GDM1 (cell line): ENCODE measurements around the gene TUBD1.
"Not testable (repeated sequence)": the region's sequence is repeated elsewhere in the genome, so short reads cannot be mapped to it uniquely, and the experiment has no call there.

Experiments used
- DNase-seq: peaks from one replicate; lab custom pipeline; 2025; lab: John Stamatoyannopoulos, UW

TUBD1 gene, protein sequence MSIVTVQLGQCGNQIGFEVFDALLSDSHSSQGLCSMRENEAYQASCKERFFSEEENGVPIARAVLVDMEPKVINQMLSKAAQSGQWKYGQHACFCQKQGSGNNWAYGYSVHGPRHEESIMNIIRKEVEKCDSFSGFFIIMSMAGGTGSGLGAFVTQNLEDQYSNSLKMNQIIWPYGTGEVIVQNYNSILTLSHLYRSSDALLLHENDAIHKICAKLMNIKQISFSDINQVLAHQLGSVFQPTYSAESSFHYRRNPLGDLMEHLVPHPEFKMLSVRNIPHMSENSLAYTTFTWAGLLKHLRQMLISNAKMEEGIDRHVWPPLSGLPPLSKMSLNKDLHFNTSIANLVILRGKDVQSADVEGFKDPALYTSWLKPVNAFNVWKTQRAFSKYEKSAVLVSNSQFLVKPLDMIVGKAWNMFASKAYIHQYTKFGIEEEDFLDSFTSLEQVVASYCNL

DNA sequence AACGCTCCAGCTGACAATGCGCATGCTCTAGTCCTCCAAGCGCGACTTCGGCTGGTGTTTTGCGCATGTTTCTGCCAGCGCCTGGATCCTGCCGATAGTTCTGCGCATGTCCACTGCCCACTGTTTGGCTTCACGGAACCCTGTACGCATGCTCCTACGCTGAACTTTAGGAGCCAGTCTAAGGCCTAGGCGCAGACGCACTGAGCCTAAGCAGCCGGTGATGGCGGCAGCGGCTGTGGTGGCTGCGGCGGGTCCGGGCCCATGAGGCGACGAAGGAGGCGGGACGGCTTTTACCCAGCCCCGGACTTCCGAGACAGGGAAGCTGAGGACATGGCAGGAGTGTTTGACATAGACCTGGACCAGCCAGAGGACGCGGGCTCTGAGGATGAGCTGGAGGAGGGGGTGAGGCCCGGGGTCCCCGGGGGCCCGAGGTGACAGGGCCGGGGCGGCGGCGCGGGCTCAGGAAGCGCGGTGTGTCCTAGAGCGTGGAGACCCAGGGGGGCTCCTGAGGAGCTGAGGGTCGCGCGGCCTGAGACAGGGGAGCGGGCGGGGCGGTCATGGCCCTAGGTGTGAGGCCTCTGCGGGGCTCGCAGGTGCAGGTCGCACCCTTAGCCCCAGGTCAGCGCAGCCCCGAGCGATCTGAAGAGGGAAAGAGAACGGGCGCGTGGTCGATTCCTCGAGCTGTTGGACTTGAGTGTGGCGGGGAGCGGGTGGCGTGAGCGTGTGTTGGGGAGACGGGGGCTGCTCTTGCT lies at the start of gene TUBD1, which contains the start of gene RPS6KB1:
TSS of gene TUBD1 (minus strand) at position 20 of the 752 bp plus-strand sequence. CDS start 1,941 bp downstream, outside the sequence.
TSS of gene RPS6KB1 (plus strand) at position 198 of the 752 bp plus-strand sequence. CDS start at position 262, 64 bp downstream.
- DNase-seq, result peak; percentile 98

DNA sequence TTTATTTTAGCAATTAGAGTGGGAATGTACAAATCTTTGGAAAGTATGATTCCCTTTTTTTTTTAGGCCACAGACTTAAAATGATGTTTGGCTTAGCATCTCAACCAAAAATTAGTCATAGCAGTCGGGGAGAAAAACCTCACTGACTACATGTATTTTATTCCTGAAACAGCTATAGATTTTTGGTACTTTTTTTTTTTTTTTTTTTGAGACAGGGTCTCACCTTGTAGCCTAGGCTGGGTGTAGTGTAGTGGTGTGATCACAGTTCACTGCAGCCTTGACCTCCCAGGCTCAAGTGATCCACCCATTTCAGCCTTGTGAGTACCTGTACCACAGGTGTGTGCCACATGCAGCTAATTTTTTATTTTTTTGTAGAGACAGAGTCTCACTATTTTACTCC lies 48.4 kb upstream of the TUBD1 start:
- no peak for DNase-seq

DNA sequence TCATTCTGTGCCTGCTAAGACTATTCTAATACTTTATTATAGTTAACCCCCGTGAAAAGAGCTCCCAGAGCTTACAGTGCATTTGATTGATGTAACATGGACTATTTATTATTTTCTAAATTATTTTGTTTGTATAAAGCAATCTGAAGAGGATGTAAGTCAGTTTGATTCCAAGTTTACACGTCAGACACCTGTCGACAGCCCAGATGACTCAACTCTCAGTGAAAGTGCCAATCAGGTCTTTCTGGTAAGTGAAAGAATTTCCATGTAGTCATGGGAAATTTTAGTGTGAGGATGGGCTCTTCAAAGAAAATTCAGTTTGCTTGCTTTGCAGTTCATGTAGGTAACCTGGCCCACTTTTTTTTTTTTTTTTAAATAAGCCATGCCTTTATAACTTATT lies 48.0 kb upstream of the TUBD1 start:
- DNase-seq, result not testable (repeated sequence)

DNA sequence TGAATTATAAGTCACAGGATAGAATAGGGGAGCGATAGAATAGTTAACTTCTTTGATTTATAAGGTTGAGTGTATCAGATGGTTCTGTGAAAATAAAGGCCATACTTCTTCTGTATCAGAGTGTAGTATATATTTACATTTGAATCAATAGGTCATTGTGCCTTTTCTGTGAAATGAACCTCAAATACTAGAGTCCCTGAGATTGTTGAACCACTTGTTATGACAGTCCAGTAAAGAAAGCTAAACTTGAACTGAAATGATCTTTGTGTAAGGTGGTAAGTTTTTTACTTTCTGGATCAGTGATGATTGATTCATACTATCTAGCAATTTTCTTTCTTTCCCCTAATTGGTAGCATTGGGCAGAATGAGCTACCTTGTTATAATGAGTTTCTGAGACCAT lies 40.6 kb upstream of the TUBD1 start:
- DNase-seq, result not testable (repeated sequence)

DNA sequence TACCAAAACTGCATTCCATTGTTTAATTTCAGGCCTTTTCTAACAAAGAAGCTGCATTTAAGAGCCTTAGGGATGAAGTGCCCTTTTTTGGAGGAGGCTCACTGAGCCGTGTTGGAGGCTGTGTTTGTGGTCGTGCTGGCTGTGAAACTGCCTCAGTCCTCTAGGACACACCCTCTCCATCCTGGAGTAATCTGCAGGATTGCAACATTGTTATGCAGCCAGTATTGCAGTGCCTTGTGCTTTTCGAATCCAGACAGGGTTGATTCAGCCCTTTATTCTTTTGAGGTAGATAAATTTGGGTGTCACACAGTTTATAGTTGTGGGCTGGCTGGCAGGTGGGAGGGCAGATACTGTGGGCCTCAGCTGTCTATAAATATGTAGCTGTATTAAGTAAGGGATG lies 38.0 kb upstream of the TUBD1 start:
- DNase-seq, result not testable (repeated sequence)

DNA sequence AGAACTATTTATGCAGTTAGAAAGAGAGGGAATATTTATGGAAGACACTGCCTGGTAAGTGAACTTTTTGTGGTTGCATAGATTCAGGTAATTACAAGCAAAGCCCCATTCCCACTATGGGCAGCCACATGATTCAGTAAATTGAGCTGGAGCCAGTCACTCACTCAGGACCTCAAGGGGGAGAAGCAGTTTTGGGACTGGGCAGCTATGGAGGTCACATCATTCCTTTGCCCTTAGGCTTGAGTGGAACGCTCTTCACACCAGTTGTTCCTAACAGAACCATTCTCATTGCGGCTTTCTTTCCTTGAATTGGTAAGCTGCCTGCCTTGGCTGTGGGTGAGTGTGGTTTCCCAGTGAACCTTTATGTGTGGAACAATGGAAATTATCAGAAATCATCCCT lies 37.4 kb upstream of the TUBD1 start:
- not testable (repeated sequence) for DNase-seq

DNA sequence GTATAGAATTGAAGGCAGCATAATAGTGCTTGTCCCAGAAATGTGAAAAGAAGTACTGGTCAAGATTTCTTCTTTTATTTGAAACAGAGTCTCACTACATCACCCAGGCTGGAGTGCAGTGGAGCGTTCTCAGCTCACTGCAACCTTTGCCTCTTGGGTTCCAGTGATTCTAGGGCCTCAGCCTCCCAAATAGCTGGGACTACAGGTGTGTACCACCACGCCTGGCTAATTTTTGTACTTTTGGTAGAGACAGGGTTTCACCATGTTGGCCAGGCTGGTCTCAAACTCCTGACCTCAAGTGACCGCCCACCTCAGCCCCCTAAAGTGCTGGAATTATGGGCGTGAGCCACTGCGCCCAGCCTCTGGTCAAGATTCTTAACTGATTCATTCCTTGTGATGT lies 27.9 kb upstream of the TUBD1 start:
- DNase-seq, result not testable (repeated sequence)

DNA sequence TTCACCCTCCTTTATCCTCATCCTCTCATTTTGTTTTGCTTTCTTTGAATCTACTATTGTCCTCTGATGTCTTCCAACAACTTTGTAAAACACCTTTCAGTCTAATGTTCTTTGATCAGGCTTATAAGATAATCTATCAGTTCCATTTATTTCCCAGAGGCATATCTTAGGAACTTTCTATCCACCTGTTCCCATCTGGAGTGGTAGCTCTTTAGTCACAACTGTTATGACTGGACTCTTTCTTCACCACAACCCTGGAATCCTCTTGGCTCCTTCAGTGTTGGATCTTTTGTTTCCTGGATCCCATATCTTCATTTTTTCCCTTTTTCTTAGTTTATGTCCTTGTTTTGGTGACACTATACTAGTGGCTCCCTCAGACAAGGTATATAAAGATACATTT lies 23.7 kb upstream of the TUBD1 start:
- no peak for DNase-seq

DNA sequence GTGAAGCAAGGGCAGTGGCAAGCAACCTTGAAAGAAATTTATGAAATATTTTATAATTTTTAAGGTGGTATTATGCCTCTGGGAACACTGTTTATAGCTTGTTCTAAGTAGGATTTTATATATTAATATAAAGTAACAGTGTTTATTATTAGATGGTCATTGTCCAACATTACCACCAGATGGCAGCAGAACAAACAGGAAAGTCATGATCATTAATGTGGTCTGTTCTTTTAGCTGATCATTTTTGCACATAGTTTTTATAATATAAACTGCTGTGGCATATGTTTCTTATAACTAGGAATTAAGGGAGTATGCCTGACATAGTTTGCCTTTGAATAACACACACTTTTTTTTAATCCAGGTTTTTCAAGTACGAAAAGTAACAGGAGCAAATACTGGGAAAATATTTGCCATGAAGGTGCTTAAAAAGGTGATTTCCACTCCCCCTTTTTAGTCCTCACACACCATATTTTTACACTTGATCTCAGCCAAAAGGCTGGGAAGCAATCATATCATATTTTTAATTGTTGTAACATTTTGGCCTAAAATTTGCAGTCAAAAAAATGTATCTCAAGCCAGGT lies 21.6 kb upstream of the TUBD1 start:
- DNase-seq, result no peak

DNA sequence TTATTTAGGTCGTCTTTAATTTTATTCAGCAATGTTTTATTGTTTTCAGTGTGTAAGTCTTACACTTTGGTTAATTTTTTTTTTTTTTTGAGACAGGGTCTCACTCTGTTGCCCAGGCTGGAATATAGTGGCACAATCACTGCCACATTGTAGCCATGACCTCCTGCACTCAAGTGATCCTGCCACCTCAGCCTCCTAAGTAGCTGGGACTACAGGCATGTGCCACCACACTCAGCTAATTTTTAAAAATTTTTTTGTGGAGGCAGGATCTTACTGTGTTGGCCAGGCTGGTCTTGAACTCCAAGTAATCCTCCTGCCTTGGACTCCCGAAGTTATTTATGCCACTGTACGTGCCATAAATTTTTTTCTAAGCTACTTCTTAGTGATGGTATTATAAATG lies 14.7 kb upstream of the TUBD1 start:
- no peak for DNase-seq

DNA sequence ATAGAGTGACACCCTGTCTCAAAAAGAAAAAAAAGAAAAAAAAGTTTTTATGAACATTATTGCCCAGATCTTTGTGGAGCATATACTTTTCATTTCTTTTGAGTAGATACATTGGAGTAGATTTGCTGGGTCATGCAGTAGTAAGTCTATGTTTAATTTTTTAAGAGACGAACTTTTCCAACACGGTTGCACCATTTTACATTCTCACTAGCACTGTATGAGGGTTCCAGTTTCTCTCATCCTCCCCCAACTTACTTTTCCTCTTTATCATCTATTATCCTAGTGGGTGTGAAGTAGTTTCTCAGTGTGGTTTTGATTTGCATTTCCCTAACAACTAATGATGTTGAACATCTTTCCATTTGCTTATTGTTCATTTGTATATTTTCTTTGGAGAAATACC lies 10.7 kb upstream of the TUBD1 start:
- DNase-seq, result no peak

DNA sequence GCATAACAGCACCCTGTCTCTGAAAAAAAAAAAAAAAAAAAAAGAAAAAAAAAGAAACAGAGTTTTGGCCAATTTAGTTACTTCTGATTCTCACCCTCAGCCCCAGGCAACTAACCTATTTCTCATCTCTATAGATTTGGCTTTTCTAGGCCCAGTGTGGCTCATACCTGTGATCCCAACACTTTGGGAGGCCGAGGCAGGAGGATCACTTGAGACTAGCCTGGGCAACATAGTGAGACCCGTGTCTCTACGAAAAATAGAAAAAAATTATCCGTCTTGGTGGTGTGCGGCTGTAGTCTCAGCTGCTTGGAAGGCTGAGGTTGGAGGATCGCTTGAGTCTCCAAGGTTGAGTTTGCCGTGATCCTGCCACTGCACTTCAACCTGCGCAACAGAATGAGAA lies 8.9 kb upstream of the TUBD1 start:
- no peak for DNase-seq

DNA sequence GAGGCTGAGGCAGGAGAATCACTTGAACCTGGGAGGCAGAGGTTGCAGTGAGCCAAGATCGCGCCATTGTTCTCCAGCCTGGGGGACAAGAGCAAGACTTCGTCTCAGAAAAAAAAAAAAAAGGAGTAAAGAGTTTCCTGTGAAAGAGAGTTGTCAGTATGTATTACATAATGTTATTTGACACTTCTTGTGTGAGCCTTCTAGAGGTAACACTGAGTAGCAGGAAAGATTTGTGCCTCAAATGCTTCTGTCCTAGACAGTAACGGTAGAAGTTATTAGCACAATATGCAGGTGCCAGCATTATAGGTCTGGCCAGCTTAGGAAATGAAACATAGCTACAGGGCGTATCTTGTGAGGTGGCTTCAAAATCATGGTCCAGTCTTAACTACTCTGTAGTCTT lies 6.4 kb upstream of the TUBD1 start:
- DNase-seq, result no peak

DNA sequence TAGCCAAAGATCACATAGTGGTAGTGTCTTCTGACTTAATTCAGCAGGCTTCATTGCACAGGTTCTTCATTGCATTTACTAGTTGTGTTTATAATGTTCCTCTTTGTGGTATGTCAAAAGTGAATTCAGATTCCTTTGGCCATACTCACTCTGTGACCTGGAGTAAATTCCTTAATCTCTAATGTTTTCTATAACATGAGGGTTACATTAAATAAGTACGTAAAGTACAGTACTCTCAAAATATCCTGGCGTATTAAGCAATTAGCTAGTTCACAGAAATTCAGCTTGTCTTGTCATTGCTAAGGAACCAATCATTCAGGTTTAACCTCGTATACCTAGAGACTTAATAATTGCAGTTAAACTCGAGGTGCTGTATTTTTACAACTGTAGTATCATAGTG lies 4.3 kb upstream of the TUBD1 start:
- no peak for DNase-seq

DNA sequence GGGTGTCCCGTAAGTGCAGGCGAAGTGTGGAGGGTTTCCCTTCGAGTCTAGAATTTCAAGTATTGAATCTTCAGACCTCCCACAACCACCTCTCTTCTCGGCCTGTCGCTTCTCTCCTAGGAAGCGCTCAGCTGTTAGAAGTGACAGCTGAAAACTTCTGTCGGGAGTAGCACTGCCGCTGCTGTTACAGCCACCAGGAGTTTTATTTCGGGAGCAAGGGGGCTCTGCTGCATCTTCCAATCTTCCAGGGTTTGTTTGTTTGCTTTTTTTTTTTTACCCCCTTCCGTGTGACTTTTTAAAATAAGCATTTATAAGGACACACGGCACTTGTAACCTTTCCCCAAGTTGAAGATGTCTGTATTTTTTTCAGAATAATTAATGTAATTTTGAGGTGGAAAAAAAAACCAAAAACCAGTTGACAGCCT lies 945 bp upstream of the TUBD1 start:
- DNase-seq, result no peak

DNA sequence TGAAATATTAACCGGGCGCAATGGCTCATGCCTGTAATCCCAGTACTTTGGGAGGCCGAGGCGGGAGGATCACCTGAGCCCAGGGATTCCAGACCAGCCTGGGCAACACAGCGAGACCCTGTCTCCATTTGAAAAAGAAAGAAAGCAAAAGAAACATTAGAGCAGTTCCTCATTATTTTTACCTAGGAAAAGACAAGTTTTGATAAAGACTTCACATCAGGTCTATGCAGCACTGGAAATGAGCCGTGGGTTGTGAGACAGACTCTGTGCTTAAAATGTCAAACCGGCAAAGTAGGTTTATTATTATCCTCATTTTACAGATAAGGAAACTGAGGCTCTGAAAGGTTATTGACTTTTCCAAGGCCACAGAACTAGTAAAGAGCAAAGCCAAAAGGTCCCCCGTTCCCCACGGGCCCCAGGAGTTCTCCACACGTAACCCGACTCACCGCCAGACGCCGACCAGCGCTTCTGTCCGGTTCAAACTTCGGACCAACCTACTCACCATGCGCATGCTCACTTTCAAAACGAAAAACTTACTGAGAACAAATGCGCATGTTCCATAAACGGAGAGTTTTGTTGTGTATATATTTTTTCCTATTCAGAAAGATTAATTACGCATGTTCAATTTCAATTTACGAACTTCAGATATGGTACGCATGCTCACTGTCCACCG lies 356 bp downstream of the TUBD1 start:
- no peak for DNase-seq

DNA sequence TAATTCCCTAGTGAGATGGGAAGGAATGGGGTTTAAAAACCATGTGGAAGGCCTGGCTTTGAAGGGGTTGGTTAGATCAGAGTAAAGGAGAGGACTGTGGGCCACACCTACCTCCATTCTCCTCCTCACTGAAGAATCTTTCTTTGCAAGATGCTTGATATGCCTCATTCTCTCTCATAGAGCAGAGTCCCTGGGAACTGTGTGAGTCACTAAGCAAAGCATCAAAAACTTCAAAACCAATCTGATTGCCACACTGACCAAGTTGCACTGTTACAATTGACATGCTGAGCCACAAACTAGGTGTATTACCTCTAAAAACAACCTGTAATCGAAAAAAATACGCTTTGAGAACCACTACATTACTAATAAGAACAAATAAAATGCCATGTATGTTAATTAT lies 2.0 kb downstream of the TUBD1 start:
- DNase-seq, result no peak

DNA sequence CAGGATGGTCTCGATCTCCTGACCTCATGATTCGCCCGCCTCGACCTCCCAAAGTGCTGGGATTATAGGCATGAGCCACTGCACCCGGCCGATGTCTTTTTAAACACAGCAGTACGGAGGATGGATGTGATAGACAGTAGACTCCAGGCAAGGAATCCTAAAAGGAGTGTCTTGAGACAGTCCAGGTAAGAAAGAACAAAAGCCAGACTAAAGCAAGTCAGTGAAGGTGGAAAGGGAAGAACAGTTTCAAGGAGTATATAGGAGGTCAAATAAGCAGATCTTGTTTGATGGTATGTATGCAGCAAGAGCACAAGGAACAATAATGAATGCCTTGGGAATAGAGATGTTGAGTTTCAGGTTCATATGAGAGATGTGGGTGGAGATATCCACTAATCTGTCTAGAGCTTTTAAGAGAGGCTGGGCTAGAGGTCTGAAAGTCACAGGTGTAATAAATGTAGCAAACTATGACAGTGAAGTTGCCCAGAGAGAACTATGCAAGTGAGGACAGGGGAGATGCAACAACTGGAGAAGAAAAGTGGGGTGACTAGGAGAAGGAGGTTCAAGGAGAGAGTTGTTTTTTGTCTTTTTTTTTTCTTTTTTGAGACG lies 4.5 kb downstream of the TUBD1 start:
- no peak for DNase-seq

DNA sequence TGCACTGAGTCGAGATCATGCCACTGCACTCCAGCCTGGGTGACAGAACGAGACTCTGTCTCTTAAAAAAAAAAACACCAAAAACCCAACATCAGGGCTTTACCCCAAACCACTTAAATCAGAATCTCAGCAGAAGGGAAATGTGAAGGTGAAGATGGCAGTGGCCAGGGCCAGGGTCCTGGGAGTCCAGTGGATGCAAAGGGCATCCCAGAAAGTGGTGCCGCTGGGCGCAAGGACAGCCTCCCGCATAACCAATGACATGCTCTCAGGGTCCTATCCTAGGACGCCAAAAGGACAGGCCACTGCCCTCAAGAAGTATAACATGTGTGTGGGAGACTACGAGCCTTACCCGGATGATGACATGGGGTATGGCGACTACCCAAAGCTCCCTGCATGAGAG lies 7.9 kb downstream of the TUBD1 start:
- DNase-seq, result no peak

DNA sequence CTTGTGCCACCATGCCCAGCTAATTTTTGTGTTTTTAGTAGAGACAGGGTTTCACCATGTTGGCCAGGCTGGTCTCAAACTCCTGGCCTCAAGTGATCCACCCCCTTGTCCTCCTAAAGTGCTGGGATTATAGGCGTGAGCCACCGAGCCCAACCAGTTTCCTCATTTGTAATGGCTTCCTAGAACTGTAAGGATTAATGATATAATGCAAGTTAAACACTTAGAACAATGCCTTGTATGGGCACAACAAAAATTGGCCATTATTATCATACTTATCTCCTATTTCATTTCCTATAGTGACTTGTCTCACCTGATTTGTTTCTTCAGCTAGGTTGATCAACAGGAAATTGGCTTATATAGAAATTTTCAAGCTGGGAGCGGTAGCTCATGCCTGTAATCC lies 14.1 kb downstream of the TUBD1 start:
- DNase-seq, result no peak

DNA sequence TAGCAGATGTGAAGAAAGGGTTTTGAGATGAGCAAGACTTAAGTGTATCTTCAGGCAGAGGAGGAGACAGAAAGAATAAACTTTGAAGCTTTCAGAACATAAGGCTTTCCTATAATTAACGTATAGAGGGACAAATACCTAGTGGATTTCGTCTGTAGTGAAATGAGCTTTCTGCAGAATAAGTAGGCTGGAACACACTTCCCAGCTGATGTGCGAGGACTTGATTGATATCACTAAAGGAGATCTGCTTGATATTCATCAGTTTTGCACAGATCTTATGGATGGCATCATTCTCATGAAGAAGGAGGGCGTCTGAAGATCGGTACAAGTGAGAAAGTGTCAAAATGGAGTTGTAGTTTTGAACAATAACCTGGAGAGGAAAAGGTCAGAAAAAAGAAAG lies 14.8 kb downstream of the TUBD1 start:
- DNase-seq, result no peak

DNA sequence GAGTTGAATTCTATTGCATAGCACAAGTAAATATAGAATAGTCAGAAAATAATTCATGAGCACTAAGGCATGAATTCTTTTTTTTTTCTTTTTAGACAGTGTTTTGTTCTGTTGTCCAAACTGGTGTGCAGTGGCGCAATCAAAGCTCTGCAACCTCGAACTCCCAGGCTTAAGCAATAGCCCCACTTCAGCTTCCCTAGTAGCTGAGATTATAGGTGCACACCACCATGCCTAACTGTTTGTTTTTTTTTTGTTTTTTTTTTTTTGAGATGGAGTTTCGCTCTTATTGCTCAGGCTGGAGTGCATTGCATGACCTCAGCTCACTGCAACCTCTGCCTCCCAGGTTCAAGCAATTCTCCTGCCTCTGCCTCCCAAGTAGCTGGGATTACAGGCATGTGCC lies 16.6 kb downstream of the TUBD1 start:
- no peak for DNase-seq
